GM23338 (cell line): ENCODE data around the gene SERINC4. TPM values are rescaled to one million over a fixed set of nuclear protein-coding genes. Genes with fewer than 3 reads are reported as not detected.
A peak's percentile ranks its signal among the peaks of the same experiment; 100 is the strongest.

ENCODE experiments used
- ATAC-seq: fragments of 200-7000 bp; cut with Tn5 transposase; 3 replicates; pipeline ENCODE4 v1.9.1; 2020
- DNase-seq: peaks from one replicate; pipeline ENCODE4 v3.0.0-alpha.2; 2015; ENCODE audit warnings: low spot score
- H2AFZ ChIP-seq: fragments of 200-600 bp; sonication (generic); 2 replicates; pipeline ENCODE4 v1.8.0; 2016; ENCODE audit warnings: antibody characterized with exemption, mild to moderate bottlenecking, moderate library complexity
- H3F3A ChIP-seq: fragments of 200-600 bp; sonication (generic); replicated peaks from 2 replicates; pipeline ENCODE4 v1.8.0; 2017; ENCODE audit warnings: antibody characterized with exemption, mixed run types, low read depth
- H3K27ac ChIP-seq: fragments of 200-600 bp; sonication (generic); 2 replicates; pipeline ENCODE4 v1.6.1; 2016; ENCODE audit warnings: low read depth
- H3K27me3 ChIP-seq: fragments of 200-600 bp; sonication (generic); 2 replicates; pipeline ENCODE4 v1.8.0; 2016; ENCODE audit warnings: mild to moderate bottlenecking, mixed run types, moderate library complexity; ENCODE audit not compliant: insufficient read depth
- H3K36me3 ChIP-seq: fragments of 200-600 bp; sonication (generic); 2 replicates; pipeline ENCODE4 v1.8.0; 2016; ENCODE audit warnings: mild to moderate bottlenecking; ENCODE audit not compliant: insufficient read depth
- H3K4me1 ChIP-seq: fragments of 200-600 bp; sonication (generic); 2 replicates; pipeline ENCODE4 v1.8.0; 2016; ENCODE audit warnings: mild to moderate bottlenecking, moderate library complexity; ENCODE audit not compliant: insufficient read depth
- H3K4me2 ChIP-seq: fragments of 200-600 bp; sonication (generic); 2 replicates; pipeline ENCODE4 v1.7.1; 2017; ENCODE audit warnings: mixed run types
- H3K4me3 ChIP-seq: fragments of 200-600 bp; sonication (generic); 2 replicates; pipeline ENCODE4 v1.6.1; 2016; ENCODE audit warnings: mixed run types
- H3K79me2 ChIP-seq: fragments of 200-600 bp; sonication (generic); replicated peaks from 2 replicates; pipeline ENCODE4 v1.8.0; 2017; ENCODE audit warnings: mild to moderate bottlenecking; ENCODE audit not compliant: insufficient read depth
- H3K9me2 ChIP-seq: fragments of 200-600 bp; sonication (generic); 2 replicates; pipeline ENCODE4 v1.8.0; 2017; ENCODE audit not compliant: insufficient read depth
- H4K20me1 ChIP-seq: fragments of 200-600 bp; sonication (generic); replicated peaks from 2 replicates; pipeline ENCODE4 v1.8.0; 2017; ENCODE audit warnings: mild to moderate bottlenecking; ENCODE audit not compliant: insufficient read depth
- H3K27ac Mint-ChIP-seq: 2 replicates; pipeline ENCODE4 v1.8.0; 2020; ENCODE audit warnings: inconsistent platforms, mild to moderate bottlenecking, moderate library complexity, mixed read lengths
- H3K27me3 Mint-ChIP-seq: 3 replicates; pipeline ENCODE4 v1.8.0; 2022; ENCODE audit warnings: low read depth, mild to moderate bottlenecking, moderate library complexity, mixed read lengths, inconsistent platforms; ENCODE audit not compliant: insufficient read depth, poor library complexity
- H3K36me3 Mint-ChIP-seq: 3 replicates; pipeline ENCODE4 v1.8.0; 2021; ENCODE audit warnings: low read depth, mild to moderate bottlenecking, inconsistent platforms, moderate library complexity, mixed read lengths
- H3K4me1 Mint-ChIP-seq: 3 replicates; pipeline ENCODE4 v1.8.0; 2020; ENCODE audit warnings: mild to moderate bottlenecking, inconsistent platforms, mixed read lengths
- H3K4me3 Mint-ChIP-seq: 3 replicates; pipeline ENCODE4 v1.8.0; 2021; ENCODE audit warnings: moderate library complexity, mild to moderate bottlenecking, inconsistent platforms, mixed read lengths
- H3K9me3 Mint-ChIP-seq: 3 replicates; pipeline ENCODE4 v1.8.0; 2020; ENCODE audit warnings: moderate library complexity, mild to moderate bottlenecking, inconsistent platforms, mixed read lengths
- CTCF ChIP-seq, 2 experiments: fragments of 200-600 bp in 1 of 2; sonication (generic) in 1 of 2; conservative IDR thresholded peaks; 2 replicates each; pipeline versions ENCODE4 v1.5.1 to v1.6.1; 2016 to 2017; ENCODE audit warnings: antibody characterized with exemption in 2 of 2, low read depth in 2 of 2, mild to moderate bottlenecking in 2 of 2, moderate library complexity in 1 of 2
- ETS1 ChIP-seq: IDR thresholded peaks from 2 replicates; pipeline ENCODE4 v1.6.1; 2016; ENCODE audit warnings: antibody characterized with exemption
- EZH2 ChIP-seq: fragments of 200-600 bp; sonication (generic); IDR thresholded peaks from one replicate; pipeline ENCODE4 v1.8.0; 2017; ENCODE audit warnings: antibody characterized with exemption, mild to moderate bottlenecking, low read depth; ENCODE audit not compliant: unreplicated experiment
- EZH2phosphoT487 ChIP-seq: fragments of 200-600 bp; sonication (generic); IDR thresholded peaks from one replicate; pipeline ENCODE4 v1.8.1; 2018; ENCODE audit warnings: antibody characterized with exemption; ENCODE audit not compliant: unreplicated experiment
- JUNB ChIP-seq: IDR thresholded peaks from one replicate; pipeline ENCODE4 v1.6.1; 2016; ENCODE audit warnings: antibody characterized with exemption; ENCODE audit not compliant: unreplicated experiment
- NANOG ChIP-seq: IDR thresholded peaks from 2 replicates; pipeline ENCODE4 v1.6.1; 2016; ENCODE audit warnings: antibody characterized with exemption, borderline replicate concordance
- POLR2AphosphoS5 ChIP-seq: IDR thresholded peaks from 2 replicates; pipeline ENCODE4 v1.6.1; 2016; ENCODE audit warnings: antibody characterized with exemption, low read depth
- REST ChIP-seq: IDR thresholded peaks from one replicate; pipeline ENCODE4 v1.6.1; 2018; ENCODE audit warnings: antibody characterized with exemption; ENCODE audit not compliant: unreplicated experiment
- STAT1 ChIP-seq: IDR thresholded peaks from one replicate; pipeline ENCODE4 v1.6.1; 2016; ENCODE audit warnings: antibody characterized with exemption; ENCODE audit not compliant: unreplicated experiment
- ZNF114 ChIP-seq: fragments of 250-450 bp; sonication (Bioruptor Pico); IDR thresholded peaks from 2 replicates; pipeline ENCODE4 v1.5.0; 2020; ENCODE audit warnings: mild to moderate bottlenecking, moderate library complexity
- ZNF331 ChIP-seq: fragments of 250-450 bp; sonication (Bioruptor Pico); IDR thresholded peaks from 2 replicates; pipeline ENCODE4 v1.5.0; 2020; ENCODE audit warnings: low read depth, mild to moderate bottlenecking, moderate library complexity
- polyA plus RNA-seq: library from polyadenylated mRNA; unstranded; fragments of >200 nt; fragmentation: Nextera tagmentation; extraction: Ambion mirVana; gene quantifications from 2 replicates; pipeline ENCODE4 v1.2.1, GENCODE V29; 2016
- total RNA-seq: library from RNA; depleted of rRNA; stranded (reverse); fragments of >200 nt; shearing (Covaris generic); gene quantifications from 2 replicates; pipeline ENCODE4 v1.2.3, GENCODE V29; 2014

SERINC4 gene
- total and polyA plus RNA-seq, 2 experiments from 2014 or later, result not detected

GRCh38 chr15:43826508-43827341, 26.7 kb upstream of the SERINC4 start, which contains the start of gene WDR76:
TSS of gene WDR76 (plus strand) at chr15:43827002. CDS start at chr15:43827033, 31 bp downstream.
- ATAC-seq, result peak; percentile 84

DNA sequence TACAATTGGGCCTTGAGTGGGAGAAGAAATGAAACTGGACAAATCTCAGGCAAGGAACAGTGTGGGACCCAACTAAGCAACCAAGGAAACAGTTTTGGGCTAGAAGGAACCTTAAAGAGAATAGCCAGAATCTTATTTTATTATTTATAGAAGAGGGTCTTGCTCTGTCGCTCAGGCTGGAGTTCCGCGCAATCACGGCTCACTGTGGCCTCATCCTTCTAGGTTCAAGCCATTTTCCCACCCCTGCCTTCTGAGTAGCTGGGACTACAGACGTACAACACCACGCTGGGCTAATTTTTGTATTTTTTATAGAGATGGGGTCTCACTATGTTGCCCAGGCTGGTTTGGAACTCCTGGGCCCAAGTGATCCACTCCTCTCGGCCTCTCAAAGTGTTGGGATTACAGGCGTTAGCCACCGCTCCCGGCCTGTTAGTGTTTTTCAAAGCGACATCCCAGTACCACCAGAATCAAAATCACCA, 26.0 kb upstream of the SERINC4 start:
- Histone ChIP-seq H3K27me3 (peaks cover 15% of the 10 kb centered on the region), H3K9me2 (peaks cover 12% of the 10 kb centered on the region), H2AFZ (peak overlapping the region; percentile 83; the same call in 1 of the 2 replicates), H3K4me2 (peak overlapping the region; percentile 89), H3F3A (peaks cover 14% of the 10 kb centered on the region), H3K4me3 (peak overlapping the region; percentile 69), H3K4me1 (no peaks in the 10 kb centered on the region), H3K36me3 (no peaks in the 10 kb centered on the region; the same call in 1 of the 2 replicates), H3K27ac (no peak overlapping the region), H3K79me2 (peaks cover 32% of the 10 kb centered on the region), H4K20me1 (peaks cover 7% of the 10 kb centered on the region; the same call in 1 of the 2 replicates)
- Mint-ChIP-seq H3K36me3 (peaks cover 32% of the 10 kb centered on the region), H3K9me3 (peaks cover 23% of the 10 kb centered on the region), H3K4me3 (peak overlapping the region; percentile 83; the same call in 2 of the 3 replicates), H3K27ac (no peak overlapping the region), H3K4me1 (peaks cover 4% of the 10 kb centered on the region; the same call in 1 of the 3 replicates), H3K27me3 (peaks cover 27% of the 10 kb centered on the region)
- ATAC-seq (no peak), DNase-seq (no peak)
- no peak for TF ChIP-seq STAT1
- TF ChIP-seq REST, result no peak
- TF ChIP-seq ZNF114 (CRISPR knock-in tag), result no peak
- no peak for TF ChIP-seq ETS1
- TF ChIP-seq NANOG, result no peak
- TF ChIP-seq JUNB, result no peak
- no peak for TF ChIP-seq EZH2phosphoT487
- TF ChIP-seq POLR2AphosphoS5, result no peak
- TF ChIP-seq EZH2, result no peak

More at GRCh38 chr15:43826508-43827341, 26.7 kb upstream of the SERINC4 start, which contains the start of gene WDR76:
- peaks cover 23% of the 10 kb centered on the region for H3K9me3 Mint-ChIP-seq
- peak within 1 kb of the TSS; percentile 89 for H3K4me2 ChIP-seq
- H2AFZ ChIP-seq, result peak within 1 kb of the TSS; percentile 99
- peak within 1 kb of the TSS; percentile 78; the same call in 1 of the 2 replicates for H3K27ac ChIP-seq
- H3K36me3 ChIP-seq, result no peaks in the 10 kb centered on the region; the same call in 1 of the 2 replicates
- peaks cover 28% of the 10 kb centered on the region for H3K36me3 Mint-ChIP-seq
- H3F3A ChIP-seq, result peaks cover 14% of the 10 kb centered on the region
- H3K27ac Mint-ChIP-seq, result no peak within 1 kb of the TSS
- peaks cover 25% of the 10 kb centered on the region for H3K79me2 ChIP-seq
- peaks cover 4% of the 10 kb centered on the region; the same call in 1 of the 3 replicates for H3K4me1 Mint-ChIP-seq
- peak within 1 kb of the TSS; percentile 69 for H3K4me3 ChIP-seq
- H3K9me2 ChIP-seq, result peaks cover 12% of the 10 kb centered on the region
- peak; percentile 97 for DNase-seq
- H3K4me3 Mint-ChIP-seq, result peak within 1 kb of the TSS; percentile 83
- peaks cover 27% of the 10 kb centered on the region for H3K27me3 Mint-ChIP-seq
- H4K20me1 ChIP-seq, result peaks cover 7% of the 10 kb centered on the region; the same call in 1 of the 2 replicates
- TF ChIP-seq ZNF331 (CRISPR knock-in tag) (no peak), CTCF (conservative IDR thresholded peaks at IDR 0.05; ENCODE audit: low read depth in 2 of 2) (0 out of 4 replicates have a peak, but pooled peaks of 1 of the 2 experiments have one; percentile 1), ZNF114 (CRISPR knock-in tag) (0 out of 2 replicates have a peak, but pooled peaks have one; percentile 59), POLR2AphosphoS5 (peak; percentile 64)
- no peaks in the 10 kb centered on the region for H3K4me1 ChIP-seq
- H3K27me3 ChIP-seq, result peaks cover 15% of the 10 kb centered on the region
